Loucy (cell line): Measurements from ENCODE around the gene ADAMTS14.

Experiments used
- H2AFZ ChIP-seq: fragments of 200-600 bp; sonication (generic); 2 replicates; pipeline ENCODE4 v1.6.0; 2016; ENCODE audit warnings: antibody characterized with exemption, mild to moderate bottlenecking, low read length, moderate library complexity
- H3F3A ChIP-seq: fragments of 200-600 bp; 2 replicates; pipeline ENCODE4 v1.6.0; 2016; ENCODE audit warnings: antibody characterized with exemption, low read depth, mild to moderate bottlenecking
- H3K27me3 ChIP-seq: fragments of 200-600 bp; sonication (generic); 2 replicates; pipeline ENCODE4 v1.6.1; 2014; ENCODE audit warnings: low read length, mild to moderate bottlenecking; ENCODE audit not compliant: insufficient read depth, poor library complexity, severe bottlenecking
- H3K36me3 ChIP-seq: fragments of 200-600 bp; sonication (generic); 2 replicates; pipeline ENCODE4 v1.6.1; 2016; ENCODE audit warnings: low read length; ENCODE audit not compliant: insufficient read depth
- H3K4me1 ChIP-seq: fragments of 200-600 bp; sonication (generic); 2 replicates; pipeline ENCODE4 v1.5.1; 2014; ENCODE audit warnings: low read length, mild to moderate bottlenecking; ENCODE audit not compliant: insufficient read depth, poor library complexity, severe bottlenecking
- H3K4me2 ChIP-seq: fragments of 200-600 bp; sonication (generic); 2 replicates; pipeline ENCODE4 v1.6.0; 2014; ENCODE audit warnings: antibody characterized with exemption, low read length, low read depth, mild to moderate bottlenecking; ENCODE audit not compliant: poor library complexity, severe bottlenecking
- H3K4me3 ChIP-seq: fragments of 200-600 bp; sonication (generic); 2 replicates; pipeline ENCODE4 v1.5.1; 2014; ENCODE audit warnings: low read length, mild to moderate bottlenecking, mixed read lengths; ENCODE audit not compliant: poor library complexity, severe bottlenecking
- H3K79me2 ChIP-seq: fragments of 200-600 bp; sonication (generic); 2 replicates; pipeline ENCODE4 v1.6.1; 2014; ENCODE audit warnings: low read length; ENCODE audit not compliant: insufficient read depth
- H3K9ac ChIP-seq: fragments of 200-600 bp; sonication (generic); 2 replicates; pipeline ENCODE4 v1.6.0; 2014; ENCODE audit warnings: mild to moderate bottlenecking, low read depth, low read length, moderate library complexity; ENCODE audit not compliant: poor library complexity, severe bottlenecking
- H3K9me2 ChIP-seq: fragments of 200-600 bp; sonication (generic); replicated peaks from 2 replicates; pipeline ENCODE4 v1.6.1; 2016; ENCODE audit warnings: low read depth, low read length, mixed read lengths
- H3K9me3 ChIP-seq: fragments of 200-600 bp; sonication (generic); 2 replicates; pipeline ENCODE4 v1.6.1; 2014; ENCODE audit warnings: mild to moderate bottlenecking, antibody characterized with exemption, low read length, low read depth; ENCODE audit not compliant: insufficient read depth
- H4K20me1 ChIP-seq: fragments of 200-600 bp; sonication (generic); 2 replicates; pipeline ENCODE4 v1.6.0; 2014; ENCODE audit warnings: antibody characterized with exemption, low read length, mild to moderate bottlenecking; ENCODE audit not compliant: insufficient read depth, poor library complexity, severe bottlenecking
- EZH2phosphoT487 ChIP-seq: fragments of 200-600 bp; IDR thresholded peaks from 2 replicates; pipeline ENCODE4 v1.6.1; 2018; ENCODE audit warnings: antibody characterized with exemption, mild to moderate bottlenecking, moderate library complexity, borderline replicate concordance
- TF ChIP-seq, protein P1 (sequence below): fragments of 200-600 bp; sonication (generic); conservative IDR thresholded peaks from 2 replicates; pipeline ENCODE4 v1.5.1; 2014; ENCODE audit warnings: mild to moderate bottlenecking, antibody characterized with exemption, low read length

The ADAMTS14 gene

DNA sequence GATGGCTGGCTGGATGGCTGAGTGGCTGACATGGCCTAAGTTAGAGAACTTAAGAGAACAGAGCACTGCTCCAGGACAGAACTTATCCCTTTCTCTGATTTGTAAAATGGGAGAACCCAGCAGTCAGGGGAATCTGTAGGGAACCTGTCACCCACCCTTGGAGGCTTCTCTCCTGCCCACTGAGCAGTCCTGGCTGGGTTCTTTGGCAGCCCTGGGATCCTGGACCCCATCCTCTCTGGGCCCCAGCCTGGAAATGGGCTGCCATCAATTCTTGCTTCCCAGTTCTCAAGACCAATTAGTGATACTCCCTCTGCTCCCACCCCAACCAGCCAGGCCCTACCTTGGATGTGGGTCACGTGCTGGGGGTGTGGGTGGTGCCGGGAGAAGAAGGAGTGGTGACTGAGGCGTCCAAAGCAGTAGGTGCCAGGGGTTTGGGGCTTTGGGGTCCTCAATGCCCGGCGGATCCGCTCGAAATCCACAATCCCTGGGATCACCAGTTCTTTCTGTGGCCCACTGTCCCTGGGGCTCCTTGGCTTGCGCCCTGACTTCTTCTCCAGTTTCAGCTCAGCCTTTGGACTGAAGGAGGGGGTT is 109.2 kb downstream of the ADAMTS14 start:
- Histone ChIP-seq H3K27me3 (no peaks in the 10 kb centered on the region), H3K36me3 (no peaks in the 10 kb centered on the region), H3K9me2 (no peaks in the 10 kb centered on the region), H4K20me1 (no peaks in the 10 kb centered on the region), H3F3A (no peaks in the 10 kb centered on the region), H3K9ac (no peak overlapping the region), H3K4me1 (peaks cover 40% of the 10 kb centered on the region), H3K9me3 (no peaks in the 10 kb centered on the region), H2AFZ (no peak overlapping the region), H3K4me3 (no peak overlapping the region), H3K79me2 (no peaks in the 10 kb centered on the region), H3K4me2 (no peak overlapping the region)
- no peak for TF ChIP-seq EZH2phosphoT487
- TF ChIP-seq, protein P1, sequence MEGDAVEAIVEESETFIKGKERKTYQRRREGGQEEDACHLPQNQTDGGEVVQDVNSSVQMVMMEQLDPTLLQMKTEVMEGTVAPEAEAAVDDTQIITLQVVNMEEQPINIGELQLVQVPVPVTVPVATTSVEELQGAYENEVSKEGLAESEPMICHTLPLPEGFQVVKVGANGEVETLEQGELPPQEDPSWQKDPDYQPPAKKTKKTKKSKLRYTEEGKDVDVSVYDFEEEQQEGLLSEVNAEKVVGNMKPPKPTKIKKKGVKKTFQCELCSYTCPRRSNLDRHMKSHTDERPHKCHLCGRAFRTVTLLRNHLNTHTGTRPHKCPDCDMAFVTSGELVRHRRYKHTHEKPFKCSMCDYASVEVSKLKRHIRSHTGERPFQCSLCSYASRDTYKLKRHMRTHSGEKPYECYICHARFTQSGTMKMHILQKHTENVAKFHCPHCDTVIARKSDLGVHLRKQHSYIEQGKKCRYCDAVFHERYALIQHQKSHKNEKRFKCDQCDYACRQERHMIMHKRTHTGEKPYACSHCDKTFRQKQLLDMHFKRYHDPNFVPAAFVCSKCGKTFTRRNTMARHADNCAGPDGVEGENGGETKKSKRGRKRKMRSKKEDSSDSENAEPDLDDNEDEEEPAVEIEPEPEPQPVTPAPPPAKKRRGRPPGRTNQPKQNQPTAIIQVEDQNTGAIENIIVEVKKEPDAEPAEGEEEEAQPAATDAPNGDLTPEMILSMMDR = no peak

DNA sequence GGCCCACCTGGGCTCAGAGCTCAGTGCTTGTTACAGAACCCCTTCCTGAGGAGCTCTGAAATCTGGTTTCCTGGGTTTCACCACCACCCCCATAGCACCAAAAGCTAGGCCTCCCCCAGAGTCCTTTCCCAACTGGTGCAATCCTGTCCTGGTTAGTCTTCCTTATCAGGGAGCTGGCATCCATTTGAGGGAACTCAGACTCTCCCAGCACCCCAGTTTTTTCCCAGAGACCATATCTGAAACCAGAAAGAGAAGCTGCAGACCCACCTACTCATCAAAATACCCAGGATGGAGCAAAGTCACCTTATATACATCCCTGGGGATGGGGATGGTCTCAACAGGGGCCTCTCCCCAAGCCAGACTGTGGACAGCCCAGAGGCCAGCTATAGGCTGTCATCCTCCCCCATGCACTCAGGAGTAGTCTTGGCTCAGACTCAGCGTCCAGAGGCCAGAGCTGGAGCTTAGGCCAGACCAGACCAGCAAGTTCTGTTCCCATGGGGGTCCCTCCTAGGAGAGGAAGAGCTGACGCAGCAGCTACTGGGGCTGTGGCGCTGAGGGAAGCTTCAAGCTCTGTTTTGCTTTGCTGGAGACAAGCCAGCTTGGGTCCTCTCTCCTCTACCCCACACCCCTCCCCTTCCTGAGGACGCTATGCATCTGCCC is 109.9 kb downstream of the ADAMTS14 start:
- H3K9ac ChIP-seq = no peak overlapping the region
- peaks cover 46% of the 10 kb centered on the region for H3K4me1 ChIP-seq
- H3K9me2 ChIP-seq = no peaks in the 10 kb centered on the region
- no peak for TF ChIP-seq EZH2phosphoT487
- TF ChIP-seq, protein P1 = no peak
- H3K4me2 ChIP-seq = no peak overlapping the region
- H3K4me3 ChIP-seq = no peak overlapping the region
- H3F3A ChIP-seq = no peaks in the 10 kb centered on the region
- H4K20me1 ChIP-seq = no peaks in the 10 kb centered on the region
- H2AFZ ChIP-seq = no peak overlapping the region
- no peaks in the 10 kb centered on the region for H3K9me3 ChIP-seq
- H3K36me3 ChIP-seq = no peaks in the 10 kb centered on the region
- H3K27me3 ChIP-seq = no peaks in the 10 kb centered on the region
- no peaks in the 10 kb centered on the region for H3K79me2 ChIP-seq

DNA sequence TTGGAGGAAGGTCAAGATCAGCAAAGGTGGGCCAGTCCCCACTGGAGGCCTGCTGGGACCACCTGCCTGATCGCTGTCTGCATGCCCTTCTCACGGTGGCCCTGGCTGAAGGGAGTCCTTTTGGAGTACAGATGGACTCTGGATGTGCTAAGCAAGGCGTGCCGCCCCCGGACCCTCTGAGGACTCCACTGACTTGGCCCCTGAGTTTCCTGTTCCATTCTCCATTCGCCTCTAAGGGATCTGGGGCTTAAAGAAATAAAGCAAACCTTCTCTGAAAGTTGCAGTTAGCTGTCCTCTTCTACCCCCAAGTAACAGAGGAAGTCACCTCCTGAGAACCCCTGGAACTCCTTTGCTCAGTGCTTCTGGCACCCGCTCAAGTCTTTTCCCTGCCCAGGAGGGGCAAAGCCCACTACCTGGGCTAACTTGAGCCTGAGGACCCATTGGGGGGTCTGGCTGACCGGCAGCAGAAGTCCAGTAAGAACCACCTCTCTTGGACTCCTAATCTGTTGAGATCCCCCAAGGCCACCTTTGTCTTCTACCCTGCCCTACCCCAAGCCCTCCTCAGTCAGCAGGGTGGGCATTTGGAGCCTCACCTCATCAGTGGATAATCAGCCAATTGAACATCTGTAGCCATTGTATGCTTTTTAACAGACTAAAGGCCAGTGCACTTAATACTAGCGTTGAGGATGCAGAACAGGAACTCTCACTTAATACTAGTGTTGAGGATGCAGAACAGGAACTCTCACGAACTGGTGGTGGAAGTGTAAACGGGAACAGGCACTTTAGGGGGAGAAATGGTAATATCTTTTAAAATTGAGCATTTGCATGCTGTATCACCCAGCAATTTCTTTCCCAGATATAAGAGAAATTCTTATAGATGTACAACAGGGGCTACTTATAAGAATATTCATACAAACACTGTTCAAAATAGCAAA is 110.7 kb downstream of the ADAMTS14 start:
- Histone ChIP-seq H3K4me2 (no peak overlapping the region), H3K9me2 (no peaks in the 10 kb centered on the region), H3K36me3 (no peaks in the 10 kb centered on the region), H3K27me3 (no peaks in the 10 kb centered on the region), H2AFZ (no peak overlapping the region), H3K9me3 (no peaks in the 10 kb centered on the region), H3K4me3 (no peak overlapping the region), H3K79me2 (no peaks in the 10 kb centered on the region), H3K4me1 (peaks cover 48% of the 10 kb centered on the region), H4K20me1 (no peaks in the 10 kb centered on the region), H3K9ac (no peak overlapping the region), H3F3A (no peaks in the 10 kb centered on the region; the same call in 1 of the 2 replicates)
- TF ChIP-seq, protein P1 = no peak
- no peak for TF ChIP-seq EZH2phosphoT487
